Liver (tissue), 9 donors: ENCODE data around the gene POU2F2. TPM values are rescaled to one million over a fixed set of nuclear protein-coding genes. Genes with fewer than 3 reads are reported as not detected.

ENCODE experiments used
- DNase-seq: peaks from one replicate; pipeline ENCODE4 v3.0.0-alpha.2; 2017; ENCODE audit warnings: low spot score
- H3K27ac ChIP-seq, 2 donors: one replicate each; pipeline ENCODE4 v1.7.0; 2013; ENCODE audit warnings: inconsistent platforms in 2 of 2, low read length in 2 of 2, control low read depth in 1 of 2, low read depth in 1 of 2, mild to moderate bottlenecking in 1 of 2
- H3K27me3 ChIP-seq, 4 donors: one replicate each; pipeline versions ENCODE4 v1.6.1 to v1.7.0; 2013; ENCODE audit warnings: low read length in 3 of 4, inconsistent platforms in 1 of 4, mild to moderate bottlenecking in 1 of 4, moderate library complexity in 1 of 4; ENCODE audit not compliant: control insufficient read depth in 4 of 4, insufficient read depth in 4 of 4
- H3K36me3 ChIP-seq, 4 donors: one replicate each; pipeline versions ENCODE4 v1.6.1 to v1.7.0; 2013; ENCODE audit warnings: low read length in 3 of 4, mild to moderate bottlenecking in 3 of 4, low read depth in 1 of 4, moderate library complexity in 1 of 4; ENCODE audit not compliant: control insufficient read depth in 4 of 4, insufficient read depth in 3 of 4
- H3K4me1 ChIP-seq, 4 donors: one replicate each; pipeline versions ENCODE4 v1.6.1 to v1.7.0; 2013; ENCODE audit warnings: low read length in 3 of 4, mild to moderate bottlenecking in 3 of 4, moderate library complexity in 1 of 4; ENCODE audit not compliant: control insufficient read depth in 4 of 4, insufficient read depth in 4 of 4
- H3K4me3 ChIP-seq, 3 donors: one replicate each; pipeline versions ENCODE4 v1.6.1 to v1.7.0; 2013; ENCODE audit warnings: low read length in 3 of 3, control low read depth in 1 of 3, low read depth in 1 of 3, mild to moderate bottlenecking in 1 of 3
- H3K9ac ChIP-seq, 2 donors: one replicate each; pipeline ENCODE4 v1.7.0; 2013; ENCODE audit warnings: low read length in 2 of 2, mild to moderate bottlenecking in 2 of 2, moderate library complexity in 2 of 2, control low read depth in 1 of 2, low read depth in 1 of 2
- H3K9me3 ChIP-seq, 4 donors: one replicate each; pipeline versions ENCODE4 v1.6.1 to v1.7.0; 2013; ENCODE audit warnings: low read length in 3 of 4; ENCODE audit not compliant: control insufficient read depth in 4 of 4
- FOXA1 ChIP-seq: IDR thresholded peaks from 2 replicates; pipeline ENCODE4 v1.6.1; 2016; ENCODE audit warnings: antibody characterized with exemption
- FOXA2 ChIP-seq: IDR thresholded peaks from 2 replicates; pipeline ENCODE4 v1.6.1; 2016; ENCODE audit warnings: antibody characterized with exemption
- GABPA ChIP-seq, 2 donors: IDR thresholded peaks in 1 of 2; conservative IDR thresholded peaks in 1 of 2; 2 replicates each; pipeline ENCODE4 v1.6.1; 2016; ENCODE audit warnings: antibody characterized with exemption in 2 of 2, mild to moderate bottlenecking in 1 of 2, moderate library complexity in 1 of 2
- HNF4A ChIP-seq, 2 donors: conservative IDR thresholded peaks; 2 replicates each; pipeline ENCODE4 v1.6.1; 2016; ENCODE audit warnings: antibody characterized with exemption in 2 of 2, mild to moderate bottlenecking in 2 of 2
- HNF4G ChIP-seq: IDR thresholded peaks from 2 replicates; pipeline ENCODE4 v1.6.1; 2016; ENCODE audit warnings: antibody characterized with exemption
- JUND ChIP-seq, 2 donors: IDR thresholded peaks; 2 replicates each; pipeline ENCODE4 v1.6.1; 2016; ENCODE audit warnings: antibody characterized with exemption in 2 of 2
- NR2F2 ChIP-seq: IDR thresholded peaks from 2 replicates; pipeline ENCODE4 v1.6.1; 2016; ENCODE audit warnings: antibody characterized with exemption
- RAD21 ChIP-seq, 2 donors: IDR thresholded peaks; 2 replicates each; pipeline ENCODE4 v1.6.1; 2016; ENCODE audit warnings: antibody characterized with exemption in 2 of 2, mild to moderate bottlenecking in 2 of 2
- RXRA ChIP-seq, 2 donors: IDR thresholded peaks; 2 replicates each; pipeline ENCODE4 v1.6.1; 2017 to 2018; ENCODE audit warnings: antibody characterized with exemption in 2 of 2, mild to moderate bottlenecking in 1 of 2
- SP1 ChIP-seq: IDR thresholded peaks from 2 replicates; pipeline ENCODE4 v1.6.1; 2018; ENCODE audit warnings: antibody characterized with exemption, mild to moderate bottlenecking
- YY1 ChIP-seq: IDR thresholded peaks from 2 replicates; pipeline ENCODE4 v1.6.1; 2016; ENCODE audit warnings: antibody characterized with exemption, mild to moderate bottlenecking
- WGBS: extraction: QIAGEN DNeasy Blood & Tissue Kit; methylation state at CpG from one replicate; pipeline ENCODE4 v1.1.7; 2013; 5-methylcytosine and 5-hydroxymethylcytosine counted together
- polyA plus RNA-seq, 2 donors: library from polyadenylated mRNA; stranded (reverse) in 1 of 2; unstranded in 1 of 2; fragments of 200-250 nt in 1 of 2; fragments of >200 nt in 1 of 2; fragmentation: Nextera tagmentation in 1 of 2; extraction: Ambion mirVana in 1 of 2; gene quantifications; one replicate each; pipeline versions ENCODE4 v1.2.1 to v1.2.3, GENCODE V29; 2013 to 2015
- total RNA-seq, 2 donors: library from RNA; depleted of rRNA; stranded (reverse); fragments of >200 nt; gene quantifications; one replicate each; pipeline ENCODE4 v1.2.3, GENCODE V29; 2014
- TF ChIP-seq, protein P1 (sequence below): IDR thresholded peaks from 2 replicates; pipeline ENCODE4 v1.6.1; 2016; ENCODE audit warnings: antibody characterized with exemption
- TF ChIP-seq, protein P2 (sequence below): fragments of 150-350 bp; IDR thresholded peaks from 2 replicates; pipeline ENCODE4 v1.5.1; 2017; ENCODE audit warnings: improper control_type of control experiment, low read depth, low read length; ENCODE audit not compliant: missing input control
- TF ChIP-seq, protein P3 (sequence below): IDR thresholded peaks from 2 replicates; pipeline ENCODE4 v1.6.1; 2016; ENCODE audit warnings: antibody characterized with exemption
- TF ChIP-seq, protein P4 (sequence below): IDR thresholded peaks from 2 replicates; pipeline ENCODE4 v1.6.1; 2016; ENCODE audit warnings: antibody characterized with exemption
- TF ChIP-seq, protein P5 (sequence below): IDR thresholded peaks from 2 replicates; pipeline ENCODE4 v1.6.1; 2016; ENCODE audit warnings: antibody characterized with exemption, mild to moderate bottlenecking
- donor health status: healthy.
- donor health status: healthy.
- donor health status: healthy.
- donor health status: healthy.
- donor health status: healthy.

The POU2F2 gene
- total and polyA plus RNA-seq, 4 donors = 0.75 to 1.2 (median 0.97) TPM

DNA sequence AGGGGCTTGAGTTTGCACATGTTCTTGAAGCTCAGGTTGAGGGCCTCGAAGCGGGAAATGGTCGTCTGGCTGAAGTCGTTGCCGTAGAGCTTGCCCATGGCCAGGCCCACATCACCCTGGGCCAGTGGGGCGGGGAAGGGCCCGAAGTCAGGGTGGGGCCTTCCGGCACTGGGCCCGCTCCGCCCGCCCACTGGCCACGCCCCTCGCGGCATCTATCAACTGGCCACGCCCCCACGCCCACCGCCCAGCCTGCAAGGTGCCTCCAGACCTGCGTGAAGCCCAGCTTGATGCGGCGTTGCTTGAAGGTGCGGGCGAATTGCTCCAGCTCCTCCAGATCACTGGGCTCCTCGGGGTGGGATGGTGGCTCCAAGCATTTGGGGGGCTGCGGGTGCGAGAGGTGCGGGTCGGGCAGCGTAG lies 36.4 kb downstream of the POU2F2 start:
- Histone ChIP-seq H3K36me3 (peaks cover 0 to 1% (median 0%) of the 10 kb centered on the region in 4 donors), H3K9me3 (no peaks in the 10 kb centered on the region), H3K27me3 (no peaks in the 10 kb centered on the region), H3K27ac (no peak overlapping the region), H3K4me1 (no peaks in the 10 kb centered on the region), H3K9ac (no peak overlapping the region), H3K4me3 (no peak overlapping the region)
- WGBS = 24% methylated on average over 28 of the region's 28 CpGs
- TF ChIP-seq YY1 (no peak), HNF4G (no peak), FOXA2 (no peak), GABPA (IDR thresholded peaks at IDR 0.05 in 1 of 2, conservative IDR thresholded peaks at IDR 0.05 in 1 of 2) (no peak), SP1 (no peak), RAD21 (IDR thresholded peaks at IDR 0.05) (no peak), FOXA1 (no peak), HNF4A (conservative IDR thresholded peaks at IDR 0.05) (no peak), RXRA (IDR thresholded peaks at IDR 0.05) (no peak)
- TF ChIP-seq, protein P1, sequence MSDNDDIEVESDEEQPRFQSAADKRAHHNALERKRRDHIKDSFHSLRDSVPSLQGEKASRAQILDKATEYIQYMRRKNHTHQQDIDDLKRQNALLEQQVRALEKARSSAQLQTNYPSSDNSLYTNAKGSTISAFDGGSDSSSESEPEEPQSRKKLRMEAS = no peak
- TF ChIP-seq, protein P2, sequence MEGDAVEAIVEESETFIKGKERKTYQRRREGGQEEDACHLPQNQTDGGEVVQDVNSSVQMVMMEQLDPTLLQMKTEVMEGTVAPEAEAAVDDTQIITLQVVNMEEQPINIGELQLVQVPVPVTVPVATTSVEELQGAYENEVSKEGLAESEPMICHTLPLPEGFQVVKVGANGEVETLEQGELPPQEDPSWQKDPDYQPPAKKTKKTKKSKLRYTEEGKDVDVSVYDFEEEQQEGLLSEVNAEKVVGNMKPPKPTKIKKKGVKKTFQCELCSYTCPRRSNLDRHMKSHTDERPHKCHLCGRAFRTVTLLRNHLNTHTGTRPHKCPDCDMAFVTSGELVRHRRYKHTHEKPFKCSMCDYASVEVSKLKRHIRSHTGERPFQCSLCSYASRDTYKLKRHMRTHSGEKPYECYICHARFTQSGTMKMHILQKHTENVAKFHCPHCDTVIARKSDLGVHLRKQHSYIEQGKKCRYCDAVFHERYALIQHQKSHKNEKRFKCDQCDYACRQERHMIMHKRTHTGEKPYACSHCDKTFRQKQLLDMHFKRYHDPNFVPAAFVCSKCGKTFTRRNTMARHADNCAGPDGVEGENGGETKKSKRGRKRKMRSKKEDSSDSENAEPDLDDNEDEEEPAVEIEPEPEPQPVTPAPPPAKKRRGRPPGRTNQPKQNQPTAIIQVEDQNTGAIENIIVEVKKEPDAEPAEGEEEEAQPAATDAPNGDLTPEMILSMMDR = no peak
- TF ChIP-seq, protein P3, sequence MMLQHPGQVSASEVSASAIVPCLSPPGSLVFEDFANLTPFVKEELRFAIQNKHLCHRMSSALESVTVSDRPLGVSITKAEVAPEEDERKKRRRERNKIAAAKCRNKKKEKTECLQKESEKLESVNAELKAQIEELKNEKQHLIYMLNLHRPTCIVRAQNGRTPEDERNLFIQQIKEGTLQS = no peak
- TF ChIP-seq, protein P4, sequence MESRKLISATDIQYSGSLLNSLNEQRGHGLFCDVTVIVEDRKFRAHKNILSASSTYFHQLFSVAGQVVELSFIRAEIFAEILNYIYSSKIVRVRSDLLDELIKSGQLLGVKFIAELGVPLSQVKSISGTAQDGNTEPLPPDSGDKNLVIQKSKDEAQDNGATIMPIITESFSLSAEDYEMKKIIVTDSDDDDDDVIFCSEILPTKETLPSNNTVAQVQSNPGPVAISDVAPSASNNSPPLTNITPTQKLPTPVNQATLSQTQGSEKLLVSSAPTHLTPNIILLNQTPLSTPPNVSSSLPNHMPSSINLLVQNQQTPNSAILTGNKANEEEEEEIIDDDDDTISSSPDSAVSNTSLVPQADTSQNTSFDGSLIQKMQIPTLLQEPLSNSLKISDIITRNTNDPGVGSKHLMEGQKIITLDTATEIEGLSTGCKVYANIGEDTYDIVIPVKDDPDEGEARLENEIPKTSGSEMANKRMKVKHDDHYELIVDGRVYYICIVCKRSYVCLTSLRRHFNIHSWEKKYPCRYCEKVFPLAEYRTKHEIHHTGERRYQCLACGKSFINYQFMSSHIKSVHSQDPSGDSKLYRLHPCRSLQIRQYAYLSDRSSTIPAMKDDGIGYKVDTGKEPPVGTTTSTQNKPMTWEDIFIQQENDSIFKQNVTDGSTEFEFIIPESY = no peak
- TF ChIP-seq, protein P5, sequence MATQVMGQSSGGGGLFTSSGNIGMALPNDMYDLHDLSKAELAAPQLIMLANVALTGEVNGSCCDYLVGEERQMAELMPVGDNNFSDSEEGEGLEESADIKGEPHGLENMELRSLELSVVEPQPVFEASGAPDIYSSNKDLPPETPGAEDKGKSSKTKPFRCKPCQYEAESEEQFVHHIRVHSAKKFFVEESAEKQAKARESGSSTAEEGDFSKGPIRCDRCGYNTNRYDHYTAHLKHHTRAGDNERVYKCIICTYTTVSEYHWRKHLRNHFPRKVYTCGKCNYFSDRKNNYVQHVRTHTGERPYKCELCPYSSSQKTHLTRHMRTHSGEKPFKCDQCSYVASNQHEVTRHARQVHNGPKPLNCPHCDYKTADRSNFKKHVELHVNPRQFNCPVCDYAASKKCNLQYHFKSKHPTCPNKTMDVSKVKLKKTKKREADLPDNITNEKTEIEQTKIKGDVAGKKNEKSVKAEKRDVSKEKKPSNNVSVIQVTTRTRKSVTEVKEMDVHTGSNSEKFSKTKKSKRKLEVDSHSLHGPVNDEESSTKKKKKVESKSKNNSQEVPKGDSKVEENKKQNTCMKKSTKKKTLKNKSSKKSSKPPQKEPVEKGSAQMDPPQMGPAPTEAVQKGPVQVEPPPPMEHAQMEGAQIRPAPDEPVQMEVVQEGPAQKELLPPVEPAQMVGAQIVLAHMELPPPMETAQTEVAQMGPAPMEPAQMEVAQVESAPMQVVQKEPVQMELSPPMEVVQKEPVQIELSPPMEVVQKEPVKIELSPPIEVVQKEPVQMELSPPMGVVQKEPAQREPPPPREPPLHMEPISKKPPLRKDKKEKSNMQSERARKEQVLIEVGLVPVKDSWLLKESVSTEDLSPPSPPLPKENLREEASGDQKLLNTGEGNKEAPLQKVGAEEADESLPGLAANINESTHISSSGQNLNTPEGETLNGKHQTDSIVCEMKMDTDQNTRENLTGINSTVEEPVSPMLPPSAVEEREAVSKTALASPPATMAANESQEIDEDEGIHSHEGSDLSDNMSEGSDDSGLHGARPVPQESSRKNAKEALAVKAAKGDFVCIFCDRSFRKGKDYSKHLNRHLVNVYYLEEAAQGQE = no peak
- DNase-seq = no peak

DNA sequence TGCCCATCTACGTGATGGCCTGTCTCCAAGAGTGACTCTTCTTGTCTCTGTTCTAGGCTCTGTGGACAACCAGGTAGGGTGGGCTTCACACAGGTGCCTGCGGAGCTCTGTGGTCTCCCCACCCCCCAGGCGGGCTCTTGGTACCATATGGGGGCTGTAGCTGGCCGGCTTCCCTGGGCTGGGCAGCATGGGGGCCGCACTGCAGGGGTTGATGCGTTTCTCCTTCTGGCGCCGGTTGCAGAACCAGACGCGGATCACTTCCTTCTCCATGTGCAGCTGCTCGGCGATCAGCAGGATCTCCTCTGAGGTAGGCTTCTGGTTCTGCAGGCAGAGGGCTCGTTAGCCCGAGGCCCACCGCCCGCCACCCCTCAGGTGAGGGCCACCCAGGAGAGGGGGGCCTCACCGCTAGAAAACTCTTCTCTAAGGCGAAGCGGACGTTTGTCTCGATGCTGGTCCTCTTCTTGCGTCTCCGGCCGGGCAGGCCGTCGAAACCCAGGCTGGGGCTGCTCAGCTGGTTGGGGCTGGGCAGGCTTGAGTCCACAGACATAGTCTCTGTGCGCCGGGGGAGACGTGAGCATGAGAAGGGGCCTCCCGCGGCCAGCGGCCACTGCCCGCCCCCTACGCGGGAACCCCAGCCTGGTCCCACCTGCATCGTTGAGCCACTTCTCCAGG lies 37.0 kb downstream of the POU2F2 start:
- no peaks in the 10 kb centered on the region for H3K9me3 ChIP-seq
- no peak overlapping the region for H3K9ac ChIP-seq
- no peak for DNase-seq
- H3K27ac ChIP-seq = no peak overlapping the region
- no peaks in the 10 kb centered on the region for H3K27me3 ChIP-seq
- H3K4me3 ChIP-seq = no peak overlapping the region
- 81% methylated on average over 36 of the region's 36 CpGs for WGBS
- H3K36me3 ChIP-seq = peaks cover 0 to 1% (median 0%) of the 10 kb centered on the region in 4 donors
- H3K4me1 ChIP-seq = no peaks in the 10 kb centered on the region
- TF ChIP-seq NR2F2 = no peak
- no peak for TF ChIP-seq GABPA (IDR thresholded peaks at IDR 0.05 in 1 of 2, conservative IDR thresholded peaks at IDR 0.05 in 1 of 2)
- no peak for TF ChIP-seq FOXA2
- TF ChIP-seq, protein P2 = no peak
- TF ChIP-seq, protein P1 = no peak
- TF ChIP-seq JUND (IDR thresholded peaks at IDR 0.05) = no peak
- TF ChIP-seq, protein P5 = no peak
- no peak for TF ChIP-seq HNF4G
- TF ChIP-seq, protein P3 = no peak
